CD4-positive, alpha-beta T cell treated with Interleukin-17A for 4 hours (primary cell): ENCODE measurements around the gene TMTC1.
"Not testable (repeated sequence)": the region's sequence is repeated elsewhere in the genome, so short reads cannot be mapped to it uniquely, and the experiment has no call there.

Experiments used
- DNase-seq: peaks from one replicate; pipeline ENCODE4 v3.0.0-alpha.2; 2020; ENCODE audit warnings: mixed read lengths

Gene TMTC1

GRCh38 chr12:29563636-29564035 is 220.1 kb downstream of the TMTC1 start:
- no peak for DNase-seq

- DNase-seq = no peak
Observed at GRCh38 chr12:29563071-29563470, 220.7 kb downstream of the TMTC1 start.

- no peak for DNase-seq
Observed at GRCh38 chr12:29562110-29562804, 221.5 kb downstream of the TMTC1 start.

- no peak for DNase-seq
Observed at GRCh38 chr12:29561664-29562071, 222.1 kb downstream of the TMTC1 start.

GRCh38 chr12:29559198-29559597 is 224.5 kb downstream of the TMTC1 start:
- DNase-seq = no peak

GRCh38 chr12:29556363-29556762 is 227.4 kb downstream of the TMTC1 start:
- DNase-seq = no peak

- DNase-seq = not testable (repeated sequence)
Observed at GRCh38 chr12:29555451-29555850, 228.3 kb downstream of the TMTC1 start.

- no peak for DNase-seq
Observed at GRCh38 chr12:29552994-29553748, 230.6 kb downstream of the TMTC1 start.

- DNase-seq = peak; percentile 70
Observed at GRCh38 chr12:29552324-29552927, 231.3 kb downstream of the TMTC1 start.

- no peak for DNase-seq
Observed at GRCh38 chr12:29551812-29552211, 231.9 kb downstream of the TMTC1 start.

- DNase-seq = no peak
Observed at GRCh38 chr12:29547864-29548263, 235.9 kb downstream of the TMTC1 start.

- no peak for DNase-seq
Observed at GRCh38 chr12:29547151-29547632, 236.6 kb downstream of the TMTC1 start.

- DNase-seq = no peak
Observed at GRCh38 chr12:29546000-29546399, 237.7 kb downstream of the TMTC1 start.

- no peak for DNase-seq
Observed at GRCh38 chr12:29545102-29545467, 238.7 kb downstream of the TMTC1 start.

GRCh38 chr12:29544428-29545101 is 239.2 kb downstream of the TMTC1 start:
- no peak for DNase-seq

GRCh38 chr12:29543036-29543435 is 240.7 kb downstream of the TMTC1 start:
- no peak for DNase-seq

GRCh38 chr12:29537298-29537697 is 246.4 kb downstream of the TMTC1 start:
- DNase-seq = no peak

GRCh38 chr12:29534935-29535334 is 248.8 kb downstream of the TMTC1 start:
- DNase-seq = no peak

GRCh38 chr12:29533815-29534489 is 249.8 kb downstream of the TMTC1 start:
- no peak for DNase-seq

GRCh38 chr12:29531471-29531870 is 252.3 kb downstream of the TMTC1 start:
- no peak for DNase-seq

GRCh38 chr12:29530436-29530835 is 253.3 kb downstream of the TMTC1 start:
- no peak for DNase-seq

GRCh38 chr12:29528161-29528560 is 255.6 kb downstream of the TMTC1 start:
- no peak for DNase-seq

GRCh38 chr12:29521951-29522350 is 261.8 kb downstream of the TMTC1 start:
- DNase-seq = no peak
